Measurements from ENCODE around the gene FBXO48. TPM values are rescaled to one million over a fixed set of nuclear protein-coding genes. Genes with fewer than 3 reads are reported as not detected.

FBXO48 gene
- total RNA-seq, 1 donor from 2014 or later: 0.81 TPM

DNA sequence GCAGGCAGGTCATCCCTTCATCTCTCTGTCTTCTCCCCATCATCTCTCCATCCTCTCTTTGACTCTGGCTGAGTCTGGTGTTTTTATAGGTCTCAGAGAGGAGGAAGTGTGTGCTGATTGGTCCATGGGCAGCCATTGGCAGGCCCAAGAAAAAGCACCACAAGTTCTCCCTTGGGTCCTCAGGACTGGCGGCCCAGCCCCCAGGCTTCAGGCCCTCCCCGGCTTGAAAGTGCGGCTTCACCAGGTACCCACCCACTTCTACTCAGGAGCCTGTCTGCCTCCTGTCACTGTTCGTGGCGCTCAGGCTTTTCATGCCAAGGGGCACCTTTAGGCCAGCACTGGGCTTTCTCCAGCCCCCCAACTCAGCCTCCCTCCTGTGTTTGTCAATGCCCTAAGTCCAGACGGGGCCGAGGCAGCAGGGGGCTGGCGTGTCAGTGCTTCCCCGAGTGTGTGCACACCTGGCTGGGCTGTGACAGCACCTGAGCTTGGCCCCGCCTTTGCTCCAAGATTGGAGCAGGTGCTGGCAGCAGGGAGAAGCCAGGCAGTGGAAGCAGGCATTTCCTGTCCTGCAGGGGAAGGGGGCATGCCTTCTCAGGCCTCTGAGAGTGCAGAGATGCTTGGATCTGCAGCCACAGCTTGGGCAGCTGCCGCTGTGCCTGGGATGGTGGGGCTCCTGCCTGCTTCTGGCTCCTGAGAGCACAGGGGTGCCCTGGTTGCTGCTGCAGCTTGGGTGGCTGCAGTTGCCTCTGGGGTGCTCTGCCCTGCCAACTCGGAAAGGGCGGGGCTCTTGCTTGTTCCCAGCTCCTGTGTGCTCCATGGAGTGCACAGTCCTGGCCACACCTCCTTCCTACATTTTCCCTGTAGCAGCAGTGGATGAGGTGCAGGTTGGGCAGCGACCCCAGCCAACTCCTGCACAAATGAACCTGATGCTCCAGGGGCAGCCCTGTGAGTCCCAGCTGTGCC, 34.1 kb downstream of the FBXO48 start:
- Mint-ChIP-seq H3K4me3 (ENCODE audit: unreplicated experiment) (no peak overlapping the region), H3K27me3 (ENCODE audit: unreplicated experiment) (no peaks in the 10 kb centered on the region), H3K4me1 (ENCODE audit: low read depth, unreplicated experiment) (peaks cover 7% of the 10 kb centered on the region), H3K27ac (ENCODE audit: unreplicated experiment) (no peak overlapping the region), H3K36me3 (ENCODE audit: unreplicated experiment) (no peaks in the 10 kb centered on the region), H3K9me3 (ENCODE audit: unreplicated experiment) (peaks cover 2% of the 10 kb centered on the region)
- no peak for DNase-seq
- TF ChIP-seq, protein P1, sequence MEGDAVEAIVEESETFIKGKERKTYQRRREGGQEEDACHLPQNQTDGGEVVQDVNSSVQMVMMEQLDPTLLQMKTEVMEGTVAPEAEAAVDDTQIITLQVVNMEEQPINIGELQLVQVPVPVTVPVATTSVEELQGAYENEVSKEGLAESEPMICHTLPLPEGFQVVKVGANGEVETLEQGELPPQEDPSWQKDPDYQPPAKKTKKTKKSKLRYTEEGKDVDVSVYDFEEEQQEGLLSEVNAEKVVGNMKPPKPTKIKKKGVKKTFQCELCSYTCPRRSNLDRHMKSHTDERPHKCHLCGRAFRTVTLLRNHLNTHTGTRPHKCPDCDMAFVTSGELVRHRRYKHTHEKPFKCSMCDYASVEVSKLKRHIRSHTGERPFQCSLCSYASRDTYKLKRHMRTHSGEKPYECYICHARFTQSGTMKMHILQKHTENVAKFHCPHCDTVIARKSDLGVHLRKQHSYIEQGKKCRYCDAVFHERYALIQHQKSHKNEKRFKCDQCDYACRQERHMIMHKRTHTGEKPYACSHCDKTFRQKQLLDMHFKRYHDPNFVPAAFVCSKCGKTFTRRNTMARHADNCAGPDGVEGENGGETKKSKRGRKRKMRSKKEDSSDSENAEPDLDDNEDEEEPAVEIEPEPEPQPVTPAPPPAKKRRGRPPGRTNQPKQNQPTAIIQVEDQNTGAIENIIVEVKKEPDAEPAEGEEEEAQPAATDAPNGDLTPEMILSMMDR (IDR thresholded peaks at IDR 0.05; ENCODE audit: partially characterized antibody, unreplicated experiment): no peak

DNA sequence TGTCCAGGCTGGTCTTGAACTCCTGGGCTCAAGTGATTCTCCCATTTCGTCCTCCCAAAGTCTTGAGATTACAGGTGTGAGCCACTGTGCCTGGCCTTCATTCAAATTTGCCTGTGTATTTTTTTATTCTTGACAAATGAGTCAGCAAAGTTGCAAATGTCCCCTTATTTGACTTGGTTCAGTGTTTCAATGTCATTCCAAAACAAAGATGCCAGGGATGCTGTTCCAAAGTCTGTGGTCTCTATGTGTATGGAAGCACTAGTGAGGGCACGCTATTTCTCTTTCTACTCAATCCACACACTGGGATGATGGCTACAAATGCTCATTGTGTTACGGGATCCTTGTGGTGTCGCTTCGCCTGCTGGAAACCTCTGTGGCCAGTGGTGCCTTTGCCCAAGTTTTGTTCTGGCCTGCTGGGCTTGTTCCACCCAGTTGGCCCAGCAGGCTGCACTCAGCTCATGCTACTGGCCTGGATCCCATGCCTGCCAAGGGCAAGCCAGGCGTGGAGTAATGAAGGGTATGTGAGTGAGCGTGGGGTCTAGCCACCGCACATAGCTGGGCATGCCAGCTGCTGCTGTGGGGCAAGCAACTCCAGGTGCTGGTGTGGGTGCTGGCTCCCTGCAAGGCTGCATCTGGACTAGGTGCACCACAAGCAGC, 35.6 kb downstream of the FBXO48 start:
- DNase-seq: no peak
- Mint-ChIP-seq H3K27me3 (ENCODE audit: unreplicated experiment) (no peaks in the 10 kb centered on the region), H3K9me3 (ENCODE audit: unreplicated experiment) (peaks cover 2% of the 10 kb centered on the region), H3K4me1 (ENCODE audit: low read depth, unreplicated experiment) (peaks cover 4% of the 10 kb centered on the region), H3K27ac (ENCODE audit: unreplicated experiment) (no peak overlapping the region), H3K36me3 (ENCODE audit: unreplicated experiment) (no peaks in the 10 kb centered on the region), H3K4me3 (ENCODE audit: unreplicated experiment) (no peak overlapping the region)
- TF ChIP-seq, protein P1 (IDR thresholded peaks at IDR 0.05; ENCODE audit: partially characterized antibody, unreplicated experiment): no peak

DNA sequence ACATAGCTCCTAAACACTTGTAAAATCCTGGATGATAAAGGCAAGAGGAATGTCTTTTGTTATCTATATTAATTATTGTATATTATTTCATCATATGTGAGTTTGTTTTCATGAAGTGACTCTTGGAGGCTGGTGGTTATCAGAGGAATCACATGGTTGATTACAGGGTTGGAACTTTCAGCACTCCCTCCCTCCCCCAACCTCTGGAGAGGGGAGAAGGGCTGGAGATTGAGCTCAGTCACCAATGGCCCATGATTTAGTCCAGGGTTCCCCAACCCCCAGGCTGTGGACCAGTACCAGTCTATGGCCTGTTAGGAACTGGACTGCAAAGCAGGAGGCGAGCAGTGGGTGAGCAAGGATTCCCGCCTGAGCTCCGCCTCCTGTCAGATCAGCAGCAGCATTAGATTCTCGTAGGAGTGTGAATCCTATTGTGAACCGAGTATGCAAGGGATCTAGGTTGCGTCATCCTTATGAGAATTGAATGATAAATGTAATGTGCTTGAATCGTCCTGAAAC, 37.7 kb downstream of the FBXO48 start:
- peaks cover 2% of the 10 kb centered on the region for H3K9me3 Mint-ChIP-seq (ENCODE audit: unreplicated experiment)
- no peaks in the 10 kb centered on the region for H3K27me3 Mint-ChIP-seq (ENCODE audit: unreplicated experiment)
- H3K4me3 Mint-ChIP-seq (ENCODE audit: unreplicated experiment): no peak overlapping the region
- H3K27ac Mint-ChIP-seq (ENCODE audit: unreplicated experiment): no peak overlapping the region
- no peaks in the 10 kb centered on the region for H3K36me3 Mint-ChIP-seq (ENCODE audit: unreplicated experiment)
- TF ChIP-seq, protein P1 (IDR thresholded peaks at IDR 0.05; ENCODE audit: partially characterized antibody, unreplicated experiment): no peak
- H3K4me1 Mint-ChIP-seq (ENCODE audit: low read depth, unreplicated experiment): no peaks in the 10 kb centered on the region
- DNase-seq: no peak

DNA sequence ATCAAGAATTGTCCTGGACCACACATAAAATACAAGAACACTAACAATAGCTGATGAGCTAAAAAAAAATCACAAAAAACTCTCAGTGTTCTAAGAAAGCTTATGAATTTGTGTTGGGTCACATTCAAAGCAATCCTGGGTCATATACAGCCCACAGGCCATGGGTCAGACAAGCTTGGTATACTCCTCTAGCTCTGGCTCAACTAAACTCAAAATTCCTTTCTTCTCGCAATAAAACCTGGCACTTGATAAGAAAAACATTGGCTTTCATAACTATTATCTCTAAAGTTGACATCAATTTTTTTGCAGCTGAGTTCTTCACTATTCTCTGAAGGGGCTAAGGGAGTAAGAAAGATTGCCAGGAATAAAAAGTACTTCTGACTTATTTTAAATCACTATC, 38.3 kb downstream of the FBXO48 start:
- H3K27ac Mint-ChIP-seq (ENCODE audit: unreplicated experiment): no peak overlapping the region
- TF ChIP-seq, protein P1 (IDR thresholded peaks at IDR 0.05; ENCODE audit: partially characterized antibody, unreplicated experiment): no peak
- H3K9me3 Mint-ChIP-seq (ENCODE audit: unreplicated experiment): peaks cover under 1% of the 10 kb centered on the region
- DNase-seq: no peak
- H3K4me3 Mint-ChIP-seq (ENCODE audit: unreplicated experiment): no peak overlapping the region
- H3K36me3 Mint-ChIP-seq (ENCODE audit: unreplicated experiment): no peaks in the 10 kb centered on the region
- H3K4me1 Mint-ChIP-seq (ENCODE audit: low read depth, unreplicated experiment): no peaks in the 10 kb centered on the region
- H3K27me3 Mint-ChIP-seq (ENCODE audit: unreplicated experiment): no peaks in the 10 kb centered on the region

Data from glutamatergic neuron (in vitro differentiated cells).